HepG2 (cell line): ENCODE results near the gene GJE1. TPM values are rescaled to one million over a fixed set of nuclear protein-coding genes. Genes with fewer than 3 reads are reported as not detected.

Source experiments
- AGO2 ChIP-seq: fragments of 200-400 bp; formaldehyde crosslinking; optimal IDR thresholded peaks from 2 replicates; pipeline ENCODE3; 2017; ENCODE audit warnings: mild to moderate bottlenecking, low read depth, low read length, moderate library complexity
- BCL3 ChIP-seq: sonication (generic); formaldehyde crosslinking; IDR thresholded peaks from 2 replicates; pipeline ENCODE4 v1.5.1; 2020; ENCODE audit warnings: mild to moderate bottlenecking, missing genetic modification reagents, moderate library complexity
- CBX2 ChIP-seq, 2 experiments: fragments of 200-600 bp in 1 of 2; sonication (generic); formaldehyde crosslinking in 1 of 2; IDR thresholded peaks; 2 replicates each; pipeline versions ENCODE4 v1.7.0 to v1.8.1; 2018 to 2022; ENCODE audit warnings: low read depth in 2 of 2, low read length in 1 of 2, mild to moderate bottlenecking in 1 of 2, missing genetic modification reagents in 1 of 2
- JDP2 ChIP-seq: sonication (generic); formaldehyde crosslinking; IDR thresholded peaks from 2 replicates; pipeline ENCODE4 v1.8.1; 2022; ENCODE audit warnings: missing genetic modification reagents, borderline replicate concordance
- JUN ChIP-seq: sonication (generic); formaldehyde crosslinking; IDR thresholded peaks from 2 replicates; pipeline ENCODE4 v1.4.0; 2020; ENCODE audit warnings: mild to moderate bottlenecking, missing genetic modification reagents
- MAFG ChIP-seq: sonication (generic); formaldehyde crosslinking; IDR thresholded peaks from 2 replicates; pipeline ENCODE4 v1.5.1; 2020; ENCODE audit warnings: mild to moderate bottlenecking, missing genetic modification reagents
- MAZ ChIP-seq, 2 experiments: sonication (generic) in 1 of 2; formaldehyde crosslinking in 1 of 2; IDR thresholded peaks; 2 replicates each; pipeline versions ENCODE4 v1.5.0 to v1.6.1; 2012 to 2020; ENCODE audit warnings: low read depth in 2 of 2, mild to moderate bottlenecking in 2 of 2, borderline replicate concordance in 1 of 2, improper control_type of control experiment in 1 of 2, low read length in 1 of 2, missing genetic modification reagents in 1 of 2, moderate library complexity in 1 of 2
- MLXIP ChIP-seq: sonication (generic); formaldehyde crosslinking; IDR thresholded peaks from 2 replicates; pipeline ENCODE4 v1.9.0; 2021; ENCODE audit warnings: missing genetic modification reagents, borderline replicate concordance
- PHF8 ChIP-seq: sonication (generic); formaldehyde crosslinking; IDR thresholded peaks from 2 replicates; pipeline ENCODE4 v1.5.0; 2020; ENCODE audit warnings: missing genetic modification reagents
- RFX1 ChIP-seq: fragments of 450-650 bp; IDR thresholded peaks from 2 replicates; pipeline ENCODE4 v1.6.1; 2017
- RNF2 ChIP-seq: fragments of 450-650 bp; conservative IDR thresholded peaks from 2 replicates; pipeline ENCODE4 v1.6.1; 2016; ENCODE audit warnings: low read depth
- SRY ChIP-seq: sonication (generic); formaldehyde crosslinking; IDR thresholded peaks from 2 replicates; pipeline ENCODE4 v1.8.0; 2022; ENCODE audit warnings: mild to moderate bottlenecking, missing genetic modification reagents
- TFE3 ChIP-seq: IDR thresholded peaks from 2 replicates; pipeline ENCODE4 v1.6.1; 2016
- ZFP36L2 ChIP-seq: sonication (generic); formaldehyde crosslinking; IDR thresholded peaks from 2 replicates; pipeline ENCODE4 v1.4.0; 2020; ENCODE audit warnings: missing genetic modification reagents
- ZNF362 ChIP-seq: sonication (generic); formaldehyde crosslinking; IDR thresholded peaks from 2 replicates; pipeline ENCODE4 v1.4.0; 2020; ENCODE audit warnings: missing genetic modification reagents, mild to moderate bottlenecking, borderline replicate concordance
- ZNF414 ChIP-seq: sonication (generic); formaldehyde crosslinking; IDR thresholded peaks from 2 replicates; pipeline ENCODE4 v1.5.0; 2020; ENCODE audit warnings: missing genetic modification reagents
- ZNF552 ChIP-seq: sonication (generic); formaldehyde crosslinking; IDR thresholded peaks from 2 replicates; pipeline ENCODE4 v1.9.0; 2022; ENCODE audit warnings: missing genetic modification reagents, mild to moderate bottlenecking, borderline replicate concordance
- polyA plus RNA-seq, 8 experiments: library from polyadenylated mRNA; depleted of rRNA in 3 of 8; stranded (reverse) in 7 of 8; unstranded in 1 of 8; fragments of >200 nt; fragmentation: Illumina TruSeq in 4 of 8; extraction: Trizol in 4 of 8; gene quantifications; 2 replicates each; pipeline versions ENCODE4 v1.2.1 to v1.2.3, GENCODE V29; 2011 to 2016; ENCODE audit warnings: low read depth in 4 of 8, missing spikeins in 1 of 8, mixed read lengths in 1 of 8; ENCODE audit not compliant: insufficient read depth in 1 of 8
- total RNA-seq, 5 experiments: library from RNA; depleted of rRNA; stranded (reverse); fragments of >200 nt; fragmentation: Illumina TruSeq; extraction: Trizol; gene quantifications; 2 replicates each; pipeline ENCODE4 v1.2.3, GENCODE V29; 2016; ENCODE audit warnings: low read depth in 1 of 5

The GJE1 gene
- total and polyA plus RNA-seq, 2 of the 13 experiments (the other 11 are each of a cell fraction or from before 2014, with no cell fraction given) = not detected

- TF ChIP-seq ZNF552 (CRISPR knock-in tag) = 0 out of 2 replicates have a peak, but pooled peaks have one; percentile 41
- 0 out of 2 replicates have a peak, but pooled peaks have one; percentile 73 for TF ChIP-seq SRY (CRISPR knock-in tag)
- peak; percentile 87; the same call in 1 of the 2 replicates for TF ChIP-seq TFE3
- peak; percentile 88 for TF ChIP-seq RNF2
- TF ChIP-seq JUN (CRISPR knock-in tag) = peak; percentile 74; the same call in 1 of the 2 replicates
- TF ChIP-seq AGO2 = no peak
- TF ChIP-seq MAFG (CRISPR knock-in tag) = no peak
- peak; percentile 66; the same call in 1 of the 2 replicates for TF ChIP-seq ZNF362 (CRISPR knock-in tag)
- TF ChIP-seq MAZ (IDR thresholded peaks at IDR 0.05; ENCODE audit: borderline replicate concordance, low read depth, low read length) = peak; percentile 86
- TF ChIP-seq MAZ (CRISPR knock-in tag; IDR thresholded peaks at IDR 0.05; ENCODE audit: low read depth) = peak; percentile 98
- peak; percentile 94 for TF ChIP-seq RFX1
- TF ChIP-seq PHF8 (CRISPR knock-in tag) = peak; percentile 99
- no peak for TF ChIP-seq MLXIP
- no peak for TF ChIP-seq JDP2
- peak; percentile 81 for TF ChIP-seq ZFP36L2 (CRISPR knock-in tag)
- TF ChIP-seq ZNF414 = peak; percentile 96; the same call in 1 of the 2 replicates
- no peak; the same call in 1 of the 2 replicates for TF ChIP-seq CBX2 (IDR thresholded peaks at IDR 0.05; ENCODE audit: low read depth, low read length)
- TF ChIP-seq CBX2 (CRISPR knock-in tag; IDR thresholded peaks at IDR 0.05; ENCODE audit: low read depth) = peak; percentile 87
- peak; percentile 59; the same call in 1 of the 2 replicates for TF ChIP-seq BCL3 (CRISPR knock-in tag)
Measured at GRCh38 chr6:142146828-142147662, 14.3 kb downstream of the GJE1 start, which contains the start of the genes NMBR and VTA1 (continued).
